PC-3 (cell line): Measurements from ENCODE around the gene LRP1B. TPM values are rescaled to one million over a fixed set of nuclear protein-coding genes. Genes with fewer than 3 reads are reported as not detected.

Experiments used
- ATAC-seq: fragments of 200-7000 bp; cut with Tn5 transposase; 2 replicates; pipeline ENCODE4 v1.9.1; 2020; ENCODE audit warnings: mild to moderate bottlenecking, moderate library complexity
- BruUV-seq: library from RNA; stranded (reverse); fragments of 400-500 nt; replicated peaks from 2 replicates; lab custom pipeline; 2021; lab: Mats Ljungman, UMichigan
- CTCF ChIA-PET: fragments of 300-600 bp; sonication (Branson Sonifier 250); formaldehyde crosslinking; loops from one replicate; lab custom pipeline; 2022; ENCODE audit warnings: antibody characterized with exemption; lab: Charles Lee
- POLR2A ChIA-PET: fragments of 300-600 bp; sonication (Branson Sonifier 250); formaldehyde crosslinking; loops from one replicate; lab custom pipeline; 2022; ENCODE audit warnings: antibody characterized with exemption; ENCODE audit not compliant: unreplicated experiment; lab: Charles Lee
- DNase-seq: peaks from one replicate; pipeline ENCODE4 v3.0.0-alpha.2; 2015
- H2AFZ ChIP-seq: fragments of 300-600 bp; sonication (generic); 2 replicates; pipeline ENCODE4 v1.6.0; 2016; ENCODE audit warnings: antibody characterized with exemption, low read length
- H3F3A ChIP-seq: fragments of 300-600 bp; sonication (generic); one replicate; pipeline ENCODE4 v1.6.0; 2017; ENCODE audit warnings: antibody characterized with exemption, low read length, control low read depth, mild to moderate bottlenecking; ENCODE audit not compliant: unreplicated experiment
- H3K27ac ChIP-seq: fragments of 300-600 bp; sonication (generic); 2 replicates; pipeline ENCODE4 v1.5.1; 2016; ENCODE audit warnings: mild to moderate bottlenecking, low read length
- H3K27me3 ChIP-seq: fragments of 300-600 bp; sonication (generic); 2 replicates; pipeline ENCODE4 v1.6.1; 2016; ENCODE audit warnings: low read length, mixed read lengths
- H3K36me3 ChIP-seq: fragments of 300-600 bp; sonication (generic); 2 replicates; pipeline ENCODE4 v1.6.1; 2016; ENCODE audit warnings: low read depth, mixed run types, low read length, mixed read lengths
- H3K4me1 ChIP-seq: fragments of 300-600 bp; sonication (generic); 2 replicates; pipeline ENCODE4 v1.5.1; 2016; ENCODE audit warnings: low read length; ENCODE audit not compliant: insufficient read depth
- H3K4me2 ChIP-seq: fragments of 300-600 bp; sonication (generic); 2 replicates; pipeline ENCODE4 v1.6.0; 2016; ENCODE audit warnings: low read length
- H3K4me3 ChIP-seq: fragments of 300-600 bp; sonication (generic); 2 replicates; pipeline ENCODE4 v1.5.1; 2016; ENCODE audit warnings: mild to moderate bottlenecking, low read length, mixed read lengths
- H3K79me2 ChIP-seq: fragments of 300-600 bp; sonication (generic); 2 replicates; pipeline ENCODE4 v1.6.1; 2017; ENCODE audit warnings: low read length, mixed read lengths
- H3K9ac ChIP-seq: fragments of 300-600 bp; sonication (generic); 2 replicates; pipeline ENCODE4 v1.6.0; 2016; ENCODE audit warnings: mild to moderate bottlenecking, low read length
- H3K9me2 ChIP-seq: fragments of 300-600 bp; sonication (generic); replicated peaks from 2 replicates; pipeline ENCODE4 v1.6.1; 2016; ENCODE audit warnings: mixed run types, low read length, mixed read lengths
- H3K9me3 ChIP-seq: fragments of 300-600 bp; sonication (generic); 2 replicates; pipeline ENCODE4 v1.6.1; 2016; ENCODE audit warnings: low read length, mixed read lengths
- H4K20me1 ChIP-seq: fragments of 300-600 bp; sonication (generic); 2 replicates; pipeline ENCODE4 v1.6.1; 2016; ENCODE audit warnings: low read length, mixed read lengths
- EZH2 ChIP-seq: fragments of 300-600 bp; sonication (generic); IDR thresholded peaks from one replicate; pipeline ENCODE4 v1.6.1; 2017; ENCODE audit warnings: antibody characterized with exemption, mild to moderate bottlenecking, low read length; ENCODE audit not compliant: unreplicated experiment
- EZH2phosphoT487 ChIP-seq: fragments of 300-600 bp; sonication (generic); IDR thresholded peaks from 2 replicates; pipeline ENCODE4 v1.6.1; 2018; ENCODE audit warnings: mild to moderate bottlenecking, antibody characterized with exemption, low read length, borderline replicate concordance
- intact Hi-C: fragments of 100-400 bp; cut with micrococcal nuclease; formaldehyde crosslinking; loops from 2 replicates; pipeline ENCODE4 v1.9.0; 2023
- total RNA-seq: library from RNA; depleted of rRNA; stranded (reverse); fragments of >200 nt; gene quantifications from 2 replicates; pipeline ENCODE4 v1.2.3, GENCODE V29; 2014
- TF ChIP-seq, protein P1 (sequence below): fragments of 300-600 bp; sonication (generic); conservative IDR thresholded peaks from 2 replicates; pipeline ENCODE4 v1.5.1; 2017; ENCODE audit warnings: antibody characterized with exemption, low read depth, mild to moderate bottlenecking, low read length

LRP1B gene
- total RNA-seq, 1 experiment from 2014 or later: 0.04 TPM

DNA sequence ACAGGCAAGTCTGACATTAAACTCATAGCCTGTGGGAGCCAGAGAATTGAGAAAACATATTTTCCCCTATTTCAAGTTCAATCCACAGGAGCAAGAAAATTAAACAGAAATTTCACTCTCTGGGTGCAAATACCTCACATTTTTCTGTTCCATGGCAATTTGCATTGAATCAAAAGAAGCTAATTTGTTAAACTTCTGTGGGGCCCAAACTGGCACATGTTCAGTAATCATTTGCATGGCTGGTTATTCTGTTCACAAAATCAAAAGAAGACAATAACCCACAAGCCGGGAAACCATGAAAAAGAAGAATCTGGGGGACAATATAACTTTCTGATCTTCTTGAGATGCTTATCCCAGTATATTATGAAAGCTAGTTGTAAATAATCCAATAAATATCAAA, 363.1 kb downstream of the LRP1B start:
- Histone ChIP-seq H3K36me3 (no peaks in the 10 kb centered on the region), H3K4me2 (no peak overlapping the region), H3K79me2 (no peaks in the 10 kb centered on the region), H3K9ac (no peak overlapping the region), H3K27ac (no peak overlapping the region), H4K20me1 (no peaks in the 10 kb centered on the region), H3K27me3 (no peaks in the 10 kb centered on the region), H3K9me3 (no peaks in the 10 kb centered on the region), H3K9me2 (no peaks in the 10 kb centered on the region), H3K4me3 (no peak overlapping the region), H2AFZ (no peak overlapping the region), H3K4me1 (peaks cover 11% of the 10 kb centered on the region), H3F3A (no peaks in the 10 kb centered on the region)
- ChIA-PET POLR2A (no interaction called here), CTCF (no interaction called here)
- TF ChIP-seq, protein P1, sequence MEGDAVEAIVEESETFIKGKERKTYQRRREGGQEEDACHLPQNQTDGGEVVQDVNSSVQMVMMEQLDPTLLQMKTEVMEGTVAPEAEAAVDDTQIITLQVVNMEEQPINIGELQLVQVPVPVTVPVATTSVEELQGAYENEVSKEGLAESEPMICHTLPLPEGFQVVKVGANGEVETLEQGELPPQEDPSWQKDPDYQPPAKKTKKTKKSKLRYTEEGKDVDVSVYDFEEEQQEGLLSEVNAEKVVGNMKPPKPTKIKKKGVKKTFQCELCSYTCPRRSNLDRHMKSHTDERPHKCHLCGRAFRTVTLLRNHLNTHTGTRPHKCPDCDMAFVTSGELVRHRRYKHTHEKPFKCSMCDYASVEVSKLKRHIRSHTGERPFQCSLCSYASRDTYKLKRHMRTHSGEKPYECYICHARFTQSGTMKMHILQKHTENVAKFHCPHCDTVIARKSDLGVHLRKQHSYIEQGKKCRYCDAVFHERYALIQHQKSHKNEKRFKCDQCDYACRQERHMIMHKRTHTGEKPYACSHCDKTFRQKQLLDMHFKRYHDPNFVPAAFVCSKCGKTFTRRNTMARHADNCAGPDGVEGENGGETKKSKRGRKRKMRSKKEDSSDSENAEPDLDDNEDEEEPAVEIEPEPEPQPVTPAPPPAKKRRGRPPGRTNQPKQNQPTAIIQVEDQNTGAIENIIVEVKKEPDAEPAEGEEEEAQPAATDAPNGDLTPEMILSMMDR: no peak
- TF ChIP-seq EZH2: no peak
- no peak for TF ChIP-seq EZH2phosphoT487
- intact Hi-C loops: no loop called here
- ATAC-seq (no peak), DNase-seq (no peak)
- BruUV-seq: no TSS peak

DNA sequence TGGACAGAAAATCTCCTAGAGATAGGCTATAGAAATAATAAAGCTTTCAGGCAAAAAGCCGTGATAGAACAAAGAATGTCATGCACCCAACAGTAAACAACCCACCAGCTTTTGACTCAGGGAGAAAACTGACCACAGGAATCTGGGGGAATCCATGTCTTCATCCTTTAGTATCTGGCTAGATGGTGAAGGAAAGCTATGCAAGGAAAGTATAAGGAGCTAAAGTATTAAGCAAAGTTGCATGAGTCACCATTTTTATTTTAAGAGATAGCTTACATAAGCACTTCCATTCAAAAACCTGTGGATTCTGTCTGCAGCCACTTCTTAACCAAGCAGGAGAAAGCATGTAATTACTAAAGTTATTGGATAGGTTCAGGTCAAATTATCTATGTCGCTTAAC, 363.8 kb downstream of the LRP1B start:
- H3K9me3 ChIP-seq: no peaks in the 10 kb centered on the region
- H3K79me2 ChIP-seq: no peaks in the 10 kb centered on the region
- no peaks in the 10 kb centered on the region for H3F3A ChIP-seq
- H4K20me1 ChIP-seq: no peaks in the 10 kb centered on the region
- H3K4me1 ChIP-seq: peaks cover 11% of the 10 kb centered on the region
- ChIA-PET CTCF (no interaction called here), POLR2A (interaction anchor here (0.6 kb wide), 1 partner anchor 219 kb away, joined by 3 read pairs; no protein-coding TSS in a partner anchor)
- H3K4me3 ChIP-seq: no peak overlapping the region
- TF ChIP-seq EZH2: no peak
- peak; percentile 86 for ATAC-seq
- no peak overlapping the region for H3K9ac ChIP-seq
- H3K9me2 ChIP-seq: no peaks in the 10 kb centered on the region
- H2AFZ ChIP-seq: no peak overlapping the region
- H3K27ac ChIP-seq: no peak overlapping the region
- no peak overlapping the region for H3K4me2 ChIP-seq
- no peaks in the 10 kb centered on the region for H3K36me3 ChIP-seq
- intact Hi-C loops: no loop called here
- peak; percentile 59 for DNase-seq
- no TSS peak for BruUV-seq
- no peaks in the 10 kb centered on the region for H3K27me3 ChIP-seq

DNA sequence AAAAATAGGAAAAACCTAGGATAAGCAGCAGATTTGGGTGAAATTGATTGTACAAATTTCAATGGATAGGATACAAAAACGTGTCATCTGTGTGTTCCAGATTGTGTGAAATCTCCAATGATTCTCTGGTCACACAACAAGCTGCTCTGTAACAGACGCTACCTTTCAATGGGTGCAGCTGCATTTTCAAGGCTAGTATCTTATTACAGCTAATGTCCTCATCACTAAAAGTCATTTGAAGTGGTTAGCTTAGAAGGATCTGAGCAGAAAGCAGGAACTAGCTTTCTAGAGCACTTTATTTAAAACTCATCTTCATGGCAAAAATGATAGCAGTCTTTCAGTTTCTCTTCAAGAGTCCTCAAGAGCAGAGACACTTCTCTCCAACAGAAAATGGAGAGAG, 364.6 kb downstream of the LRP1B start:
- ChIA-PET CTCF (no interaction called here), POLR2A (no interaction called here)
- no peak for TF ChIP-seq EZH2phosphoT487
- TF ChIP-seq, protein P1: no peak
- no peak for TF ChIP-seq EZH2
- no TSS peak for BruUV-seq
- no peak overlapping the region for H2AFZ ChIP-seq
- H3K36me3 ChIP-seq: no peaks in the 10 kb centered on the region
- intact Hi-C loops: no loop called here
- no peak overlapping the region for H3K27ac ChIP-seq
- H3K4me1 ChIP-seq: peaks cover 11% of the 10 kb centered on the region
- H3F3A ChIP-seq: no peaks in the 10 kb centered on the region
- no peak overlapping the region for H3K9ac ChIP-seq
- no peak overlapping the region for H3K4me3 ChIP-seq
- no peaks in the 10 kb centered on the region for H3K9me2 ChIP-seq
- H3K79me2 ChIP-seq: no peaks in the 10 kb centered on the region
- H3K4me2 ChIP-seq: no peak overlapping the region
- H3K9me3 ChIP-seq: no peaks in the 10 kb centered on the region
- H4K20me1 ChIP-seq: no peaks in the 10 kb centered on the region
- DNase-seq (no peak), ATAC-seq (no peak)
- H3K27me3 ChIP-seq: no peaks in the 10 kb centered on the region
